Left lung (tissue), 10 donors: Measurements from ENCODE around the gene ELAVL1. TPM values are rescaled to one million over a fixed set of nuclear protein-coding genes. Genes with fewer than 3 reads are reported as not detected.

Experiments
- ATAC-seq: fragments of 200-7000 bp; cut with Tn5 transposase; one replicate; pipeline ENCODE4 v1.9.1; 2020; ENCODE audit warnings: moderate library complexity
- DNase-seq, 4 donors: peaks; one replicate each; pipeline ENCODE4 v3.0.0-alpha.2; 2013 to 2020
- H3K27ac ChIP-seq, 2 donors: fragments of 200-600 bp; sonication (generic) in 1 of 2; one replicate each; pipeline versions ENCODE4 v1.5.0 to v1.8.0; 2020 to 2021
- H3K27me3 ChIP-seq, 2 donors: fragments of 200-600 bp; sonication (generic) in 1 of 2; one replicate each; pipeline versions ENCODE4 v1.5.0 to v1.8.0; 2020 to 2021
- H3K36me3 ChIP-seq, 2 donors: fragments of 200-600 bp; sonication (generic) in 1 of 2; one replicate each; pipeline versions ENCODE4 v1.5.0 to v1.8.0; 2020 to 2021
- H3K4me1 ChIP-seq, 2 donors: fragments of 200-600 bp; one replicate each; pipeline ENCODE4 v1.8.0; 2021
- H3K4me3 ChIP-seq, 2 donors: fragments of 200-600 bp; sonication (generic) in 1 of 2; one replicate each; pipeline versions ENCODE4 v1.5.0 to v1.8.0; 2020 to 2021; ENCODE audit warnings: mild to moderate bottlenecking in 1 of 2
- H3K9me3 ChIP-seq, 2 donors: fragments of 200-600 bp; sonication (generic) in 1 of 2; one replicate each; pipeline versions ENCODE4 v1.5.0 to v1.8.0; 2020 to 2021
- intact Hi-C, 2 donors: fragments of 100-400 bp; cut with DNase I; formaldehyde crosslinking; loops; one replicate each; pipeline versions ENCODE4 v1.11.2 to v1.14.2; 2022
- polyA plus RNA-seq, 6 donors: library from polyadenylated mRNA; unstranded; fragments of 120-200 nt; gene quantifications; one replicate each; pipeline ENCODE4 v1.2.1, GENCODE V29; 2013; ENCODE audit not compliant: insufficient read length in 6 of 6
- total RNA-seq, 2 donors: library from RNA; stranded (reverse); fragmentation: NEBNext Ultra II Directional; extraction: Animal tissue kit (Norgen Biotek cat#: 25700); gene quantifications; one replicate each; pipeline ENCODE4 v1.2.1, GENCODE V29; 2021
- TF ChIP-seq, protein P1 (sequence below), 2 donors: fragments of 200-600 bp; sonication (generic) in 1 of 2; IDR thresholded peaks; one replicate each; pipeline versions ENCODE4 v1.5.0 to v1.8.0; 2021; ENCODE audit warnings: antibody characterized with exemption in 2 of 2
- donor health status: DM: no; HTN: yes; CAD: no.
- donor health status: DM: no; HTN: no; CAD: no.

Gene ELAVL1
- total and polyA plus RNA-seq, 8 donors: 64.3 to 76.0 (median 71.2) TPM

DNA sequence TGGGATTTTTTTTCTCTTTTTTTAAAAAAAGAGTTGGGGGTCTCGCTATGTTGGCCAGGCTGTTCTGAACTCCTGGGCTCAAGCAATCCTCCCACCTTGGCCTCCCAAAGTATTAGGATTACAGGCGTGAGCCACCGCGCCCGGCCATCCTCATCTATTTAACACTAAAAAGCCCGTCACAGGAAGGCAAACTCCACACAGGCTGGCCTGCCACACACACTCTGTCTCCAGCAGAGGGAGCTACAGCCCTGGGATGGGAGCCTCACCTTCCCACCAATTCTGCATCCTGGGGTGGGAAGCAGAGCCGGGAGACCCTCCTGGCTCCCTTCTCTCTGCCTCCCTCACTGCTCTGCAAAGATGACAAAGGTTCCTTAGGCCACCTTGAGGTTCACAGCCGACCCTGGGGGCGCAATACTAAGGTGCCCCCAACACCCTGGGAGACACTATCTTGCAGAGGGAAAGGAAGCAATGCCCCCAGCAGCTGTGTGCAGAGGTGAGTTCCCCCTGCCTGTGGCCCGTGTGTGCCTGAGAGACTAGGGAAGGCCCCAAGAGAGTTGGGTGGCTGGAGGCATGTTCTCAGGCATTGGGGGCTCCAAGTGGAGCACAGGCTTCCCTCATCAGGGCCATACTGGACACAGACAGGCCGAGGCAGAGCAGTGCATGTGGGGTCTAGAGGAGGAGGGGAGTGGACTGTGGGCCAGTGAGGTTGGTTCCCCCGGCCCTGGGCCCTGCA lies 34.6 kb downstream of the ELAVL1 start:
- H3K27me3 ChIP-seq: no peaks in the 10 kb centered on the region
- H3K9me3 ChIP-seq: no peaks in the 10 kb centered on the region
- TF ChIP-seq, protein P1, sequence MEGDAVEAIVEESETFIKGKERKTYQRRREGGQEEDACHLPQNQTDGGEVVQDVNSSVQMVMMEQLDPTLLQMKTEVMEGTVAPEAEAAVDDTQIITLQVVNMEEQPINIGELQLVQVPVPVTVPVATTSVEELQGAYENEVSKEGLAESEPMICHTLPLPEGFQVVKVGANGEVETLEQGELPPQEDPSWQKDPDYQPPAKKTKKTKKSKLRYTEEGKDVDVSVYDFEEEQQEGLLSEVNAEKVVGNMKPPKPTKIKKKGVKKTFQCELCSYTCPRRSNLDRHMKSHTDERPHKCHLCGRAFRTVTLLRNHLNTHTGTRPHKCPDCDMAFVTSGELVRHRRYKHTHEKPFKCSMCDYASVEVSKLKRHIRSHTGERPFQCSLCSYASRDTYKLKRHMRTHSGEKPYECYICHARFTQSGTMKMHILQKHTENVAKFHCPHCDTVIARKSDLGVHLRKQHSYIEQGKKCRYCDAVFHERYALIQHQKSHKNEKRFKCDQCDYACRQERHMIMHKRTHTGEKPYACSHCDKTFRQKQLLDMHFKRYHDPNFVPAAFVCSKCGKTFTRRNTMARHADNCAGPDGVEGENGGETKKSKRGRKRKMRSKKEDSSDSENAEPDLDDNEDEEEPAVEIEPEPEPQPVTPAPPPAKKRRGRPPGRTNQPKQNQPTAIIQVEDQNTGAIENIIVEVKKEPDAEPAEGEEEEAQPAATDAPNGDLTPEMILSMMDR (IDR thresholded peaks at IDR 0.05): peak; percentile 47 to 67
- H3K36me3 ChIP-seq: peaks cover 0 to 93% of the 10 kb centered on the region in 2 donors
- H3K4me3 ChIP-seq: no peak overlapping the region
- H3K27ac ChIP-seq: no peak overlapping the region
- H3K4me1 ChIP-seq: no peaks in the 10 kb centered on the region
- intact Hi-C loops: no loop called here
- DNase-seq (peak in 2 of 4 donors; percentile 26 to 46), ATAC-seq (peak; percentile 71)

DNA sequence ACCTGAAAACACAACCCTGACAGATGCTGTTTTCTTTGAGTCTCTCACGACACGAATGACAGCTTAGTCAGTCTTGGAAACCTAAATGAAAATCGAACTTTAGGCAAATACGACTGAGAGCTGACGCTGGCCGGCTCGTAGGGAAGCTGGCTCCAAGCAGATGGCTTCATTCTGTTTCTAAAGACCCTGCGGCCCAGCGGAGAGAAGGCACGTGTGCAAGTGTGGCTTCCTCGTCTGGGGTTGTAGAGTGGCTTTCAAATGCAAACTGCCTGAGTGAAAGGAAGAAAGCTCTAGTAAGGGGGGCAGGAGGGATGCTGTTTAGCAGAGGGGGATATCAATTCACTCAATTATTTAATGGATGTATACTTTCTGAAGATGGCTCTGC lies 35.9 kb downstream of the ELAVL1 start:
- TF ChIP-seq, protein P1 (IDR thresholded peaks at IDR 0.05): no peak
- DNase-seq: peak in 1 of 4 donors; percentile 24
- Histone ChIP-seq H3K36me3 (peaks cover 0 to 92% of the 10 kb centered on the region in 2 donors), H3K27me3 (no peaks in the 10 kb centered on the region), H3K27ac (no peak overlapping the region), H3K4me1 (no peaks in the 10 kb centered on the region), H3K4me3 (no peak overlapping the region), H3K9me3 (no peaks in the 10 kb centered on the region)
- intact Hi-C loops: loop anchor here in 1 of 2 donors (10.0 kb wide), 1 partner anchor 285 kb away; no protein-coding TSS in a partner anchor
- ATAC-seq: no peak

DNA sequence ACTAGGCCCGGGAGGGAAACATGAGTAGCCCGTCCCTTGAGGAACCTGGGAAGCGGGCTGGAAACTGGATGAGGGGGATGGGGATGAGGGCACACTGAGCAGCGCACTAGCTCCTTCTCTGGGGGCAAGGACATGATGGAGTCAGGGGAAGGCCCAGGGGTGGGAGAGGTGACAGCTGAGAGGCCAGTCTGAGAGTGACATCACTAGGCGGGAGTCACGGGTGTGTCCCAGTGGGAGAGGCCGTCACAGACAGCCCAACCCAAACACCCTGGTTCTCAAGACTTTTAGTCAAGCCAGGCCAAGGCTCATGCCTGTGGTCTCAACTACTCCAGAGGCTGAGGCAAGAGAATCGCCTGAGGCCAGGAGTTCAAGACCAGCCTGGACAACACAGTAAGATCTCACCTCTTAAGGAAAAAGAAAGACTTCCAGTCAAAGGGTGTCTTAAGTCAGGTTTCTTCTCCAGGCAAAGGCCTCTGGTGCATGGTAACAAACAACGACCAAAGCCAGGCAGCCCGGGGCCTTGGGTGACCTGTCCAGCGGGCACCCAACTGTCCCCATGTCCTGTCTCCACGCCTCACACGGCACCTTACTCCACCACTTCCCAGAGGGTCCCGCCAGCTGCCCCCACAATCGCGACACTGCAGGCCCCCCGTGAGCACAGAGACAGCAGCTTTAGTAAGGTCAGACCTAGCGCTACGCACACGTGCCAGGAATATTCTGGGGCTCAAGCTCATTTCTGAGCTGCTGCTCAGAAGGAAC lies 36.5 kb downstream of the ELAVL1 start:
- intact Hi-C loops: loop anchor here in 1 of 2 donors (10.0 kb wide), 1 partner anchor 286 kb away; no protein-coding TSS in a partner anchor

DNA sequence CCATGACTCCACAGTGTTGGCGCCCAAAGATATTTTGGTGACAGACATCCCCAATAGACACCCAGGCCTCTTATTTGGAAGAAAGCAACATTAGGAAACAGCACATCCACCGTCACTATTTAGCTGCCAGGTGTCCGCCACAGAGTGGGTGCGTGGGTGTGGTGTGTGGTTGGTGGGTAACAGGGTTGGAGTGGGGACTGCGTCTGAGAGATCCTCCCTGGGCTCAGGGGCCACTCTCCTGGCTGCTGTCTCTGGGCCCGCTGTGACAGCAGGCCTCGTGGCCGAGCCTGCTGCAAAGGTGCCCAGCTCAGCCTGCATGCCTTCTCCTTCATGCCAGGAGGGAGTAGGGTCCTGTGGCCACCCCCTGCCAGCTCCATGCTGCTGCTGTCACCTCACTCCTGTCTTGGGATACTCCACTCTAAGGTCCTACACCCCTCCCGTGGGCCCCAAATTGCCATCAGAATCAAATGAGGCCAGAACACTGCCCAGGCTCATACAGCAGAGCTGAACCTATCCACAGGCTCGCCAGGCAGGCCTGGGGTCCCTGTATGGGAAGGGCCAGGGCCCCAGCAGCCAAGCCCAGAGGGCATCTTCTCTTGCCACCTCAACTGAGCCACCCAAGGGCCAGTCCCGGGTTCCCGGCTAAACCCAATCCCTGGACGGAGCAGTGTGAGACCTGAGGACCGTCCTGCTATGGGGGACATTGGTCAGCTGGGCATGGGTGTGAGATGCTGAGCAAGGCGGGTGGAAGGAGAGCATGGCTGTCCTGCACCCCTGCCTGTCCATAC lies 37.2 kb downstream of the ELAVL1 start:
- TF ChIP-seq, protein P1 (IDR thresholded peaks at IDR 0.05): no peak
- intact Hi-C loops: loop anchor here in 1 of 2 donors (10.0 kb wide), 1 partner anchor 287 kb away; no protein-coding TSS in a partner anchor
- no peak overlapping the region for H3K4me3 ChIP-seq
- DNase-seq (peak in 1 of 4 donors; percentile 44), ATAC-seq (no peak)
- H3K9me3 ChIP-seq: no peaks in the 10 kb centered on the region
- H3K4me1 ChIP-seq: no peaks in the 10 kb centered on the region
- H3K27me3 ChIP-seq: no peaks in the 10 kb centered on the region
- H3K36me3 ChIP-seq: peaks cover 0 to 91% of the 10 kb centered on the region in 2 donors
- no peak overlapping the region for H3K27ac ChIP-seq

More for the DNA sequence above, 36.5 kb downstream of the ELAVL1 start:
- Histone ChIP-seq H3K27me3 (no peaks in the 10 kb centered on the region), H3K36me3 (peaks cover 0 to 91% of the 10 kb centered on the region in 2 donors), H3K27ac (no peak overlapping the region), H3K4me1 (no peaks in the 10 kb centered on the region), H3K4me3 (no peak overlapping the region), H3K9me3 (no peaks in the 10 kb centered on the region)
- TF ChIP-seq, protein P1 (IDR thresholded peaks at IDR 0.05): no peak
- DNase-seq: peak in 1 of 4 donors; percentile 56
- no peak for ATAC-seq
